GM21528 (cell line): ENCODE results near the gene MYRF.

Source experiments
- ATAC-seq: cut with Tn5 transposase; IDR thresholded peaks from one replicate; pipeline ENCODE4 v1.9.1; 2021; ENCODE audit warnings: mild to moderate bottlenecking, moderate library complexity; ENCODE audit not compliant: unreplicated experiment, low FRiP score

MYRF gene

GRCh38 chr11:61814247-61814957 is 62.0 kb downstream of the MYRF start:
- no peak for ATAC-seq

DNA sequence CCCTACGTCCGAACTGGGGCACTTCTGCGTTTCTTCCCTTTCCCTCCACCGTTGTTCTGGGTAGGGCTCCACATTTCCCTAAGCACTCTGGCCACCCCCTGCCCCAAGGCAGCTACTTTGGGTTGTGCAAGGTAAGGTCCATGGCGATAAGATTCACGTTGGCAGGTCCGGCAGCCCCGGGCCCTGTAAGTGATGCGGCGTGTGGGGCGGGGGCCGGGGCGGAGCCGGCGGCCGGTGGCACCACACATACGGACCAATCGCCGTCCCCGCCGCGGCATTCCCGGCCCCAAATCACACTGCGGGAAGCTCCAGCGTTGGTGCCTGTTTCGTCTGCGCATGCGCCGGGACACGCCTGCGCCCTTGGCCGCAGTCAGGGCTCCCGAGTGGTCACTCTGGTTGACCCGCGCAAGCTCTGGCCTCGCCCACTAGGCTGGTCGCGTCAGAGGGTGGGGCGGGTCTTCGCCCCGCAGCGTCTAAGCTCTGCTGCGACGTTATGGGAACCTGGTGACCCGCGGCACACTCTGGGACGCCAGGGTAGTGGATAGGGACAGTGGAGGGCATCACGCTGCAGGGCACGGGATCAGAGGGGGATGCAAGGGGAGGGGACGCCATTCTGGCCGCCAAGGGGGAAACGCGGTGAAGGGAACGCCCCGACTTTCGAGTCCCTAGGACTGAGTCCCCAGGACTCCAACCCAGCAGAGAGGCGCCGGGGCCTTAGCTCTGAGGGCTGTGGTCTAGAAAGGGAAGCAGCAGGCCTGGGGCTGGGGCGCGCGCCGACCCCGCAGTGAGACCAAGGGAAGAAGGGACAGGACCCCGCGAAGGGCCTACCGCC is 62.7 kb downstream of the MYRF start:
- peak; percentile 39 for ATAC-seq

GRCh38 chr11:61815790-61816735 is 63.6 kb downstream of the MYRF start:
- peak; percentile 27 for ATAC-seq

DNA sequence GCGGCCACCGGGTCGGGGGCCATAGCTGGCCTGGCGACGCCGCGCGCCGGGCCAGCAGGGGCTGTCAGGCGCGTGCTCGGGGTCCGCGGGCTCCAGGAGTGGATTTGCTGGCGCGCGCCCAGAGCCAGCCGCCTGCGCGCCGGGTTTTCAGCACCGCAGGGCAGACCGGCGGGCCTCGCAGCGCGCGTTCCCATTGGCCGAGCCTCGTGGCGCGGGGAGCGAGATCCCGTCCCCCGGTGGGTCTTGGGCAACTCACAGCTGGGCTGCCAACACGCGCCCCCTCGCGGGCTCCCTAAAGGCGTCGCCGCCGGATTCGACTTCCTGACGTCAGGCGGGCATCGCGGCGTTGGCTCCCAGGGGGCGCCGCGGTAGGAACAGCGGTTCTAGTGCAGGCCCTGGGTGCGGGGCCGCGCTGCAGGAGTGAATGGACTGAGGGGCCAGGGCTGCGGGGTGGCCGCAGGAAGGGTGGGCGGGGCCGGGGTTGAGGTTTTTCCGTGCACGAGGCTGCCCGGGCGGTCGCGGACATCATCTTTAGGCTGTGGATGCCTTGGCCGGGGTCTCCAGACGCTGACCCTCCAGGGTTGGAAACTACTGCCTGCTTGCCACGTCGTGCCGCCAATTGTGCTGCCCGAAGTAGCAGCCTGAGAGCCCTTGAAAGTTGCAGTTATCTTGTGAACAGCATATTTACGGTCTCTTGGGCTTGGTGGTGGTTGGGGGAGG is 64.5 kb downstream of the MYRF start, which contains the start of gene FADS1:
FADS1 (minus strand) TSS at position 268 of the 720 bp plus-strand sequence; CDS start at position 194, 74 bp downstream.
- peak; percentile 59 for ATAC-seq

- no peak for ATAC-seq
Observed at GRCh38 chr11:61817471-61818202, 65.2 kb downstream of the MYRF start.

- ATAC-seq: no peak
Observed at GRCh38 chr11:61820174-61820573, 67.7 kb downstream of the MYRF start.

- ATAC-seq: no peak
Observed at GRCh38 chr11:61826930-61827570, 74.6 kb downstream of the MYRF start.

- peak; percentile 69 for ATAC-seq
Observed at GRCh38 chr11:61827571-61828378, 75.3 kb downstream of the MYRF start, which contains the start of gene FADS2. Gene FADS2, plus strand, starts transcription at chr11:61828300. Its CDS starts 91 bp downstream, at chr11:61828391.

- peak; percentile 12 for ATAC-seq
Observed at GRCh38 chr11:61828379-61828628, 75.9 kb downstream of the MYRF start.

- peak; percentile 24 for ATAC-seq
Observed at GRCh38 chr11:61828629-61829407, 76.4 kb downstream of the MYRF start.

DNA sequence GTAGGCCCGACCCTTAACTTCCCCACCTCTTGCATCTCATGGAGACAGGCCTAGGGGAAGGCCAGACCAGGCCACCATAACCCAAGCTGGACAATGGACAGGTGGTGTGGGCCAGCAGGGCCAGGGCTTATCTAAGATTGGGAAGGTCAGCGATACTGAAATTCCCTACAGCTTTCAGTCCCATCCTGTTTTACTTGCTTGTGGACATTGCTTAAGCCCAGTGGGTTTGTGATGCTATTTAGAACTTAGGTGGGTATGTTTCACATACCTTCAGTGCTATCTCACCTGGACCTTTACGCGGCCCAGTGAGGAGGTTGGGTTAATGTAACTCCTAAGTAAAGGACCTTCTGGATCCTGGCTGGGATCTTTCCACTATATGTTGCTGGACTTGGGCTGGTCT is 77.4 kb downstream of the MYRF start:
- no peak for ATAC-seq

DNA sequence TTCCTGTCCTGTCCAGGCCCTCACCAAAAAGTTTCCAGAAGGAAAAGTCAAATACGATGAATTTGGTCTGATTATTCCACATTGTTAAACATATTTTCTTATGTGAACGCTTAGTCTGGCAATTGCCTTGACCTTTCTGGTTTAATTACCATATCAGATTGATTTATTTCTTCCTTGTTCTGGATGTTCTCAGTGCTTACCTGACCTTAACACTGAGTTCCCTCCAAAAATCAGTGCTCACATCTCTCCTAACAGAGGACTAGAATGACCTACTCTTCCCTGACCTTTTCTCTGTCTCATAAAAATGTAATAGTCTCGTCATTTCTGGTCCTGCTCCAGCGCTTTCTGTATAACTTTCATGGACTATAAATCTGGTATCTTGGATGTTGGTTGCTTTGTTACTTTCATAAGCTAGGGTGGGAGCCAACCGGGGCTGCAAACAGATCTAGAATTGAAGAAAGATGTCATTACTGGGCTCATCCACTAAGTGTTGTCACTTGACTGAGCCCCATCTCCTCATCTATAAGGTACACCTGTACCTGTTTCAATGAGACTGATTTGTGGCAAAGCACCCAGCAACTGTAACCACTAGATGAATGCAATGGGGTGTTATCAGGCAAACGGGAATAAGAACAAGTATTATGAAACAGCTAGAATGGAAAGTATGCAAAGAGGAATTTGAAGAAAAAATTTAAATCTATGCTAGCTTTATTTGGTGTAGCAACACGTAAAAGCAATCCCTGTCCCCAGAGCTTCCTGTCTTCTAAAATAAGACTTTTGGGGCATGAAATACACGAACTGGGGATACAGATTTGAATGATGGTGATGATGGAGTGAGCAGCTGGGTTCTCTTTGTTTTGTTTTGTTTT is 78.0 kb downstream of the MYRF start:
- no peak for ATAC-seq

DNA sequence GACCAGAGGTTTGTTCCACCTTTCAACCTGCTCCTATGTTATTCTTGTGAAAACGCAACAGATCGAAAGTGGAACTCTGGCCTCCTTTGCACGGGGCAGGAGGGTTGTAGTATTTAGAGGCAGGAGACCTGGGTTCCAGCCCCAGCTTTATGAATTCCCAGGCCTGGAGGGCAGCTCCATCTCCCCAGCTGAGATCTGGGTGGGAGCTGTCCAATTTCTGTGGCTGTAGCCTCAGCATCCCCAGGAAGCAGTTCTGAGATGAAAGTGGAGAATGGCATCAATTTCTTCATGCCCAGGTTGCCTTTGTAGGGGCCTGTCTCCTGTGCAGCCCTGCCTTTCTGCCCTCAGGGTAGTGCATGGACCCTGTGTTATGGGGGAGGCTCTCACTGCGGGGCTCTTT is 79.8 kb downstream of the MYRF start:
- ATAC-seq: no peak

- no peak for ATAC-seq
Observed at GRCh38 chr11:61832754-61833153, 80.3 kb downstream of the MYRF start.

- ATAC-seq: no peak
Observed at GRCh38 chr11:61833471-61833870, 81.0 kb downstream of the MYRF start.

- ATAC-seq: no peak
Observed at GRCh38 chr11:61833926-61834277, 81.5 kb downstream of the MYRF start.
